Stimulated activated CD8-positive, alpha-beta memory T cell treated with anti-CD3 and anti-CD28 coated beads, Interleukin-2, amount 100 ng/mL, for 48 hours (primary cell): ENCODE data around the gene RNF186.
"Not testable (repeated sequence)": the region's sequence is repeated elsewhere in the genome, so short reads cannot be mapped to it uniquely, and the experiment has no call there.

Source experiments
- DNase-seq, 2 donors: peaks; one replicate each; pipeline ENCODE4 v3.0.0-alpha.2; 2020; ENCODE audit warnings: low read depth in 2 of 2

The RNF186 gene

GRCh38 chr1:19824541-19824940, 9.5 kb upstream of the RNF186 start:
- DNase-seq = no peak

DNA sequence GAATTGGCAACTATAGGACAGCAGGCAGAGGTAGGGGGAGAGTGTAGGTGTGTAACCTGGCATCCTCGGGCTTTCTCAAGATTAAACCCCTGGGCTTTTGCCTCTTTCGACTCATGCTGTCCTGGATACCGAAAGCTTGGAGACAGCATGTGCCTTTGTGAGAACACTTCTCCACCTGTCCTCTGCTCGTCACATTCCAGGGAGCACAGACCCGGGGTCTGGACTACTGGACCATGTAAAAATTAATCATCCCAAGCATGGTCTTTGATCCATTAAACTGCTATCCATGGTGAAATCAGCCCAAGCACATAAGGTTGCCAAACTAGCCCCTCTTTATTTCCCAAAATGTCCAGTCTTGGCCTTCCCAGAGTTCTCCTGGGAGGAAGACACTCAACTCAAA, 9.0 kb upstream of the RNF186 start:
- DNase-seq = no peak

DNA sequence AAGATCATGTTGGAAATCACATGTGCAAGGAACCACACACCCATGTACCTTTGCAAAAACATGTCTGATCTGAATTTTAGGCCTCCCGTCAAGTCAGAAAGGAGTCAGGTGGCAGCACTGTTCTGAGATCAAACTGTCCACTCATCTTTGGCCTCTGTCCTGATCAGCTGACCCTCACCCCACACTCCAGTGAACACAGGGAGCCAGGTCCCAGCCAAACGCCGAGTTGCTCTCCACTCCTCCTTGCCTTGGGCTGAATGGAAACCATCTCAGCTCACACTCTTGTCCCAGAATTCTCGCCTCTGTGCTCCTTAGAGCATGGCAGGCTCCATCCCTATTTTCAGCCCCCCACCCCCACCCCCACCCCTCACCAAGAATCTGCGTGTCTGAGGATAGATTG, 4.6 kb upstream of the RNF186 start:
- no peak for DNase-seq

GRCh38 chr1:19818324-19818723, 3.2 kb upstream of the RNF186 start:
- no peak for DNase-seq

DNA sequence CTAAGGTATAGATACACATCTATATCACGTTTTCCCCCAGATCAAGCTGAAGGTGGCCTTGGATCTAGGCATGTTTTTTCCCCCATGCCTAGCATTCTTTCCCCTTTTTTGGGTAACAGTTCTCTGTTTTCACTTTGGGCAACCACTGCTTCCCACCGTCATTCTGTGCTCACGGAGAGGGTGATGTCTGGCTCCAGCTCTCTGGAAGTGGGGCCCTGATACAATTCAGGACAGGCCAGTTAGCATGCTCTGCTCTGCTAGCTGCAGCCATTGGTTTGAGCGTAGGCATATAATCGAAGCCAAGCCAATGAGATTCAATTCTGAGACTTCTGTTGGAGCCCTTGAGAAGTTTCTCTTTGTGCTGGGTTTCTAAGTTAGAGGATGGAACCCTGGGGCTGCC, 2.1 kb upstream of the RNF186 start:
- DNase-seq = no peak

DNA sequence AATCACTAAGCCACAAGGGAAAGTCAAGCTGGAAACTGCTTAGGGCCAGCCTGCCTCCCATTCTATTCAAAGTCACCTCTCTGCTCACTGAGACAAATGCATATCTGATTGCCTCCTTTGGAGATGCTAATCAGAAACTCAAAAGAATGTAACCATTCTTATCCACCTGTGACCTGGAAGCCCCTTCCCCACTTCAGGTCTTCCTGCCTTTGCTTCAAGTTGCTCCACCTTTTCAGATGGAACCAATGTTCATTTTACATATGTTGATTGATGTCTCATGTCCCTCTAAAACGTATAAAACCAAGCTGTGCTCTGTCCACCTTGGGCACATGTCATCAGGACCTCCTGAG, 1.6 kb upstream of the RNF186 start:
- DNase-seq = not testable (repeated sequence)

DNA sequence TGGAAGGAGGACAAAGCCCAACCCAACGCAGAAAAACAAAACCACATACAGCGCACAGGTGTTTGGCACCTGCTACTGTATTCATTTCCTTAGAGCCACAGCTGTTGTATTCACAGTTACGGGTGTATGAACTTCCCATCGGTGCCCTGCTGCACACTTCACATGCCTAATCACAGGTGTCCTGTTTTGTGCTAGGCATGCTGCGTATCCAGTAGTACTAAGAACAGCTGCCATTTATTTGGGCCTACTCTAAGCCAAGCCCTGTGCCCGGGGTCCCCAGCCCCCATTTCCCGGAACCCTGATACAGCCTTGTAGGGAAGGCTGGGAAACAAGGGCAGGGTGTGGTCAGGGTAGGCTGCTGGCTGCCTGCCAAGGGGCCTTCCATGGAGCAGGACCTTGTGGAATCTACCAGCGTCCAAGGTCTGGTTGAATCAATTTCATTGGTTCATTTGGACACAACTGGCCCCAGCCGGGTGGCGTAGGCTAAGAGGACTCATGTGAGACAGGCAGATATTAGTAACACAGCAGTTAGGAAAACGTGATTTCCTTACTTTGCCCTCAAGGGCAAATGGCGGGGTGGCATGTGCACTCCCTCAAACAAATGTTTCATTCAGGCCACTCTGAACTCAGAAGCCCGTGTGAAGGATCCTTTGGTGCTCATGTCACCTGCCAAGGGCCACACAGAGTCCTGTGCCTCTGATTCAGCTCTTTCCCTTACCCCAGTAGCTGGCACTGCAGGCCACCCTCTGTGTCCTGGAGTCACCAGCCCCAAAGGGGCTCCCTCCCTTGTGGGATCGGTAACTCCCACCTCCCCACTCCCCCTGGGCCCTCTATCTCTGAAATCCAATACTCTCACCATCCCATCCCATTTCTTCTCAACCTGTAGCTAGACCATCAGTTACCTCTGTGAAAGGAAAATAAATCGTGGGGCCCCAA, 986 bp upstream of the RNF186 start:
- no peak for DNase-seq

GRCh38 chr1:19814244-19814661, 830 bp downstream of the RNF186 start:
- DNase-seq = no peak

- no peak for DNase-seq
These were observed 1.5 kb downstream of the RNF186 start for GRCh38 chr1:19813643-19813960.

DNA sequence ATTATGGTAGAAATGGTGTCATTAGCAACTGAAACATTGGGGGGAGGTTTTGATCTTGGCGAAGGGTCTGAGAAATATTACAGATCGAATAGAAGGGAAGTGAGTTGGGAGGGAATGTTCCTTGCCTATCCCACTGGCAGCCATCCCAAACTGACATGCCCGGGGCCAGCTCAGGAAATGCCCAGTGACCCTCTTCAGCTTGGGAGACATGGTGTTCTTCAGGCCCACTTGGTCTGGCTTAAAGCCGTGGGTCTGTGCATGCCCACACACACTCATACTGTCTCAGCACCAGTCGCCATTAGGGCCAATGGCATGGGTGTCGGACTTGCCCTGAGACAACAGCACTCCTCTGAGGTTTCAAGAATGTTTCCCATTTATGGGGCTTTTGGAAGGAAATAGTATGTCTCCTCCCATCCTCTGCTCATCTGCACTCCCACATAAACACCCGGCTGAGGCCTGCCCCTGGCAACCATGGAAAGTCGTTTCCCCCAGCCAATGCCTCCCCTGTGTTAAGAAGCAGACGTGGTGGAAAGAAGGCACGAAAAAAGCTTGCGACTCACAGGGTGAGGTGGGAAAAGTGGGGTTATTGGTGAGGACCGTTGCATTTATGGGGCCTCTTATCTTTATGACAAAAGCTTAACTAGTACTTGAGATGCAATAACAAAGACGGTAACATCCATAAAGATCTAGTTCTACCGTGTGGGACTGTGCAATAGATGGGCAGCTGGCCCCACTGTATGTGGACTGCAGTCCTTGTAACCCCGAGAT, 2.0 kb downstream of the RNF186 start:
- DNase-seq = no peak

DNA sequence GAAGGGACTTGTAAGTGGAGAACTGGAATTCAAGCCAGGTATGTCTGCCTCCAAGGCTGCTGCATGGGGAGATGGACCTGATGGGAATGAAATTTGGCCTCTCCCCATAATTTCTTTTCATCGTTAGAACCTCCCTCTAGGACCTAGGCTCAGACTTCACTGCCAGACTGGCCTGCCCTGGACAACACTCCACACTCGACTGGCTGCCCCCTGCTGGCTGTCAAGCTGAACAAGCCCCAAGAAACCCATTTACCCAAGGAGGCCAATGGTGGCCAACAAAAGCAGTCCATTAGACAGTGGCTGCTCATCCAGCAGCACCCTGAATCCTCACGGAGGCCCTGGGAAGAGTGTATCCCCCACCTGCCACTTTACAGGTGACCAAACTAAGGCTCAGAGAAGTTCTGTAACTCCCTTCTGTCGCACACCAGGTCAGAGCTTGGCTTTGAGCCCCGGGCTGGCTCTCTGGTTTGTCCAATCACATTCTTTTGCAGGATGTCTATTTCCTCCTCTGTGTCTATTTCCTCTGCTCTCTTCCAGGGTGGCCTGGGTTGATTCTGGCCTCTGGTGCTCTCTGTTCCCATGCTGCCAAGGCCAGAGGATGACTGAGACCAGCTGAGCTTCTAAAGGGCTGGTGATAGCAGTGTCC, 3.8 kb downstream of the RNF186 start:
- DNase-seq = peak; percentile 15 to 41

- no peak for DNase-seq
These were observed 5.9 kb downstream of the RNF186 start for GRCh38 chr1:19809044-19809750.

DNA sequence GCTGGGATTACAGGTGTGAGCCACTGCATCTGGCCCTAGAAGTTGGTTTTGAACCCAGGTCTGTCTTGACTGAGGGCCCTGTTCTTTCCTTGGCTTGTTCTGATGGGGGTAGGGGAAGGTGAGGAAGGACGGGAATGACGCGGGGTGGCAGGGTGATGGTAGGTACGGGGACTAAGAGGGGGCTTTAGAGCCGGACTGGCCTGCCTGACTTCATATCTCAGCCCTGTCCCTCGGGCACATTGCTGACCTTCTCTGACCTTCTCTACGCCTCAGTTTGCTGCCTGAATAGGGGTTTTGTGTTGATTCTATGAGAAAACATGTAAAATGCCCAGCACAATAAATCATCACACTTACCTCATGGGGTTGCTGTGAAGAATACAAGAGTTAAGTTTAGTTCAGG, 6.7 kb downstream of the RNF186 start:
- no peak for DNase-seq

- DNase-seq = no peak
These were observed 10.2 kb downstream of the RNF186 start for GRCh38 chr1:19804831-19805251.

- DNase-seq = no peak
These were observed 12.8 kb downstream of the RNF186 start for GRCh38 chr1:19802269-19802668.

DNA sequence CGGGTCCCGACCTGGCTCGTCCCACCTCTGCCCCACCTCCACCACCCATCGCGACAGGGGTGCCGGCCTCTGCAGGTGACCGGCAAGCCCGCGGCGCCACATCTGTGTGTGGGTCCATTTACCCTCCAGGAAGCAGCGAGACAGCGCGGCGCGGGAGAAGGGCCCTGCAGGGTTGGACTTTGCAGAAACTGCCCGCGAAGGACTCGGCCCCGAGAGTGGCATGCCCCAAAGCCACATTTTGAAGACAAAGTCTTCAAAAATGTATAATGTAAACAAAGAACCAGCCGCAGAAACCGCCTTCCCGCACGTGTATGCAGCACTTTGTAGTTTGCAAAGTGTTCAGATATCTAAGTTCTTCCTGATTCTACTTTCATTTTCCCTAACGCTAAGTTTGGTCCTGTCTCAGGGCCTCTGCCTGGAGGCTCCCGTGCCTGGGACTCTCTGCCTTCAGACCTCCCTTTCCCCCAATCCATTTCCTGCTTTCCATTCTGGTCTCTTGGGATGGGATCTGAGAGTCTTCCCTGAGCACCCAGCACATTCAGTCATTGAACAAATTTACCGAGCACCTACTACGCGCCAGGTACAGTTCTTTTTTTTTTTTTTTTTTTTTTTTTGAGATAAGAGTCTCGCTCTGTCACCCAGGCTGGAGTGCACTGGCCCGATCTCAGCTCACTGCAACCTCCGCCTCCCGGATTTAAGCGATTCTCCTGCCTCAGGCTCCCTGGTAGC, 14.8 kb downstream of the RNF186 start:
- peak; percentile 15 to 36 for DNase-seq

DNA sequence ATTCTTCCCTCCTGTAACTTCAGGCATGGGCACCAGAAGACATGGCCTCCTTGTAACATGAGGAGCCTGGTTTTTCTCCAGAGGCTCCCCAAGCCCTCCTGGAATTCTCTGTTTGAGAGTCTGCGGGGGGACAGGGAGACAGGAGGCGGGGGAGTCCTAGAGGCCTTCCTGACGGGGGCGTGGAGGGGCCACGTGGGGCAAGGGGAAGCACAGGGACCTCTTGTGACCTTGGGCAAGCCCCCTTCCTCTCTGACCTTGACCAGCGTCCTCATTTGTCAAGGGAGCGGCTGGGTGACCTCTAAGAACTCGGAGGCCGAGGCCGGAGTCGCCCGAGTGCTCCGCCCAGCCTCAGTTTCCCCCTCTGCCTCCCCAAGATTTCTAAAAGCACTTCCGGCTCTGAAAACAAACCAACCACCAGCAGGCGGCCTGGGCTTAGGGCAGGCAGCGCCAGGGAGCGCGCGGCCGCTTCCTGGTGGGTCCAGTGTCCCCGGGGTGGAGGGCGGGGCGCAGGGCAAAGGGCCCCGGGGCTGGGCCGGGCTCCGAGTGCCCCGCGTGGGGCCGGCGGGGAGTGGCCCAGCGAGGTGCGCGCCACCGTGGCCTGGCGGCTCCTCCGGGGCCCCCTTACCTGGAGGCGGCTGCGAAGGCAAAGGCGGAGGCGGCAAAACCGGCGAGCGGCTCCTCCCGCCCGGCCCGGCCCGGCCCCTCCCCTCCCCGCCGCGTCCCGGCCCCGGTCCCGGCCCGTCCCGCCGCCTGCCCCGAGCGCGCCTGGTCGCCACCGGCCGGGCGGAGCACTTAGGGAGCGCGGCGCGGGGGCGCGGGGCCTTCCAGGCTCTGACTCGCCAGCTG, 15.6 kb downstream of the RNF186 start, which contains the start of gene TMCO4:
TMCO4 (minus strand) TSS at position 687 of the 846 bp plus-strand sequence. CDS start 19,158 bp downstream, outside the sequence.
- peak; percentile 46 to 54 for DNase-seq

- DNase-seq = no peak
These were observed 16.4 kb downstream of the RNF186 start for GRCh38 chr1:19798486-19799229.

- no peak for DNase-seq
These were observed 17.3 kb downstream of the RNF186 start for GRCh38 chr1:19797827-19798226.
